Measurements from ENCODE around the gene DYRK4. TPM values are rescaled to one million over a fixed set of nuclear protein-coding genes. Genes with fewer than 3 reads are reported as not detected.

DYRK4 gene
- total RNA-seq, 4 donors from 2014 or later = 15.3 to 48.8 (median 24.0) TPM

DNA sequence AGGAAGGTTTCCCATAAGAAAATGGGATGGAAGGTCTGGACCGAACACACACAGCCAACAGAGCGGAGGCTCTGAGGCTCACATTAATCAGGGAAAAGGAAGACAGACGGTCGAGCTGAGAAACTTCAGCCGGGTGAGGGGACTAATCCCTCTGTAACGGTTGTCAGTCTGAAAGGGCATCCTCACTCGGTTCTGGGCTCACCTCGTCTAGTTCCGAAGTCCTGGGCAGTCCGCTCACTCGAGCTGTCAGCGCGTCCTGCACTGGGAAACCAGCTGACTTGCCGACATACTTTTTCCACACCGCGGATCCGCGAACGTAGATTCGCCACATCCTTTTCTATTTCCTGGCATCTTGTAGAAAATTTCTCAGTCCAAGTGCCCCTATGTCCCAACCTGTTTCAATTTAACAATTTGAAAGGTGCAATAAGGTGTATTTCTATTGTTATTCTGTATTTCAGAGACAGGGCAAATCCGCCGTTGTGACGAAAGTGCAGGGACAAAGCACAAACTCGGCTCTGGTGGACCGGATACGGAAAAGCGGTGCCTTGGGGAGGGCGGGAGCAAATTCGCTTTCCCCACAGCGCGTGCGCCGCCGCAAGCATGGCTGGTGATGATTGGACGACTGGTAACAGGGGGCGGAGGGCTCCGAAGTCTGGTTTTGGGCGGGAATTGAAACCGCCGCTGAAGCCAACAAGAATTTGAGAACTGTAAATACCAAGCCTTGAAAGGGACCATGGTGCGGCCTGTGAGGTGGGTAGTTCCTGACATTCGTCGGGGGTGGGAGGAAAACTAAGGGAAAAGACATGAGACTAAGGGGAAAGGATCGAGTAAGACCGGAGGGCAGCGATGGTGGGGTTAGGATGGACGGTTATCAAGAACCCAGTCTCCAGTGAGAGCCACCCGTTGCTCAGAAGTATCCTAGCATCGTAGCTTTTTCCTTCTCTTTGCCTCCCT is 23.5 kb upstream of the DYRK4 start, which contains the start of gene RAD51AP1:
TSS of gene RAD51AP1 (plus strand) at position 684 of the 954 bp plus-strand sequence. CDS start at position 734, 50 bp downstream.
- TF ChIP-seq, protein P1, sequence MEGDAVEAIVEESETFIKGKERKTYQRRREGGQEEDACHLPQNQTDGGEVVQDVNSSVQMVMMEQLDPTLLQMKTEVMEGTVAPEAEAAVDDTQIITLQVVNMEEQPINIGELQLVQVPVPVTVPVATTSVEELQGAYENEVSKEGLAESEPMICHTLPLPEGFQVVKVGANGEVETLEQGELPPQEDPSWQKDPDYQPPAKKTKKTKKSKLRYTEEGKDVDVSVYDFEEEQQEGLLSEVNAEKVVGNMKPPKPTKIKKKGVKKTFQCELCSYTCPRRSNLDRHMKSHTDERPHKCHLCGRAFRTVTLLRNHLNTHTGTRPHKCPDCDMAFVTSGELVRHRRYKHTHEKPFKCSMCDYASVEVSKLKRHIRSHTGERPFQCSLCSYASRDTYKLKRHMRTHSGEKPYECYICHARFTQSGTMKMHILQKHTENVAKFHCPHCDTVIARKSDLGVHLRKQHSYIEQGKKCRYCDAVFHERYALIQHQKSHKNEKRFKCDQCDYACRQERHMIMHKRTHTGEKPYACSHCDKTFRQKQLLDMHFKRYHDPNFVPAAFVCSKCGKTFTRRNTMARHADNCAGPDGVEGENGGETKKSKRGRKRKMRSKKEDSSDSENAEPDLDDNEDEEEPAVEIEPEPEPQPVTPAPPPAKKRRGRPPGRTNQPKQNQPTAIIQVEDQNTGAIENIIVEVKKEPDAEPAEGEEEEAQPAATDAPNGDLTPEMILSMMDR (IDR thresholded peaks at IDR 0.05; ENCODE audit: low read depth) = no peak

DNA sequence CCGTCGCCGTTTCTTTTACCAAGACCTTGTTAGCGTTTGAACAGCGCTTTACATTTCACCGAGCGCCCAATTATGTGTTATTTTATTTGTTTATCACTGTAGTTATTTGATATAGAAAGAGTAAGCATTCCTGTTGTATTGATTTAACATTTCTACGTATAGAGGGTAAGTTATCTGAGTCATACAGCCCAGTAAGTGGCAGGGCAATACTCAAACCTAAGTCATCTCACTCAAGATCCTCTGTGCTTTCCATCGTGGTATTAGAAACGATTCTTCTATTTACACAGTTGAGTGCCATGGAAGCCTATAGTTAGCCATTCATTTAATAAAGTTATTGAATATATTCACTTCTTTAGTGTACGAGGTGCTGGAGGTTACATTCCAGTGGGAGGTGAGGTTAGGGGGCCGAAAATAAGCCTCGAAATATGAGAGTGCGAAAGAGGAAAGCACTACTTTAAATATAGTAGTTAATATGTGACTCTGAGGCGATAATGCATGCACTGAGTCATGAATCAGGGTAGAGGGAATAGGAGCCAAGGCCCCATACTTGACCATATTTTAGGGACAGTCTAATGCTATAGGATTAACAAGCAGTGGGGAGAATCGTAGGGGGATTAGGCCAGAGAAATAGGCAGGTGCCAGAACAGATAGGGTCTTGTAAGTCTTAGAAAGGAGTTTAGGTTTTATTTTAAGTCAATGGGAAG is 22.7 kb upstream of the DYRK4 start:
- TF ChIP-seq, protein P1 (IDR thresholded peaks at IDR 0.05; ENCODE audit: low read depth) = no peak

DNA sequence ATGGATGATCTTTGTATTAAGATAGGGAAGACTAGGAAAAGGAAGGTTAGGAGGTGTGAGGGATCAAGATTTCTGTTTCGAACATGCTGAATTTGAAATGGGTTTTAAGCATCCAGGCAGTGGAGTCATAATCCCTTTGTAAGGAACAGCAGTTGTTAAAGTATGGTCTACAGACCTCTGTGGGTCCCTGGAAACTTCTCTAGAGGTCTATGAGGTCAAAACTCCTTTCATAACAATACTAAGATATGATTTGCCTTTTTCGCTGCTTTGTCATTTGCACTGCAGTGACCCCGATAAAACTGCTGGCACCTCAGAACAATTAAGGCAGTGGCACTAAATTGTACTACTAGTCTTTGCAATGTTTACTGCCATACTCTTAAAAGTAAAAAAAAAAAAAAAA is 21.8 kb upstream of the DYRK4 start:
- TF ChIP-seq, protein P1 (IDR thresholded peaks at IDR 0.05; ENCODE audit: low read depth) = no peak

DNA sequence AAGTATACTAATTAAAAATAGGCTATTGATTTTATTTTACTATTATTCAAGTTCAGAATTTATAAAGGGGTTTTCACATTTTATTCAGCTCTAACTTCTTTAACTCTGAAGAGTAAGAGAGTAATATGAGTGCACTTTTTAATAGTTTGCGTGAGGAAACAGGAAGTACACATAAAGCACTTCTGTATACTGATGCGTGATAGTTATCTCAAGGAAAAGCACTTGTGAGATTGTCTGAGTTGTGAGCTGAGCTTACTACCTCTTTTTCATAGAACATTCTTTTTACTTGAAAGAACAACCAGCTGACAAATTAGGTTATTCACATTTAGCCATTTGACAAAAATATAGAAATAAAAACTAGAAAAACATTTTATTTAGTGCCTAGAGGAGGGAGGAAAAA is 21.4 kb upstream of the DYRK4 start:
- TF ChIP-seq, protein P1 (IDR thresholded peaks at IDR 0.05; ENCODE audit: low read depth) = no peak

DNA sequence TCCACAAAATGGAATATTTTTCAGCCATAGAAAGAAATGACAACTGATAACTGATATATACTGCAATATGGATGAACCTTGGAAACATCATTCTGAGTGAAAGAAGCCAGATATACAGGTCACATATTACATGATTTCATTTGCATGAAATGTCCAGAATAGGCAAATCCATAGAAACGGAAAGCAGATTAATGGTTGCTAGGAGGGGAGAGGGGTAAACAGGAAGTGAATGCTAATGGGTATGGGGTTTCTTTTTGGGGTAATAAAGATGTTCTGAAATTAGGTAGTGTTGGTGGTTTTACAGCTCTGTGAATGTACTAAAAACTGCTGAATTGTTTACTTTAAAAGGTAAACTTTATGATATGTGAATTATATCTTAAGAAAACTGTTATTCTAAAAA is 16.8 kb upstream of the DYRK4 start:
- TF ChIP-seq, protein P1 (IDR thresholded peaks at IDR 0.05; ENCODE audit: low read depth) = no peak

DNA sequence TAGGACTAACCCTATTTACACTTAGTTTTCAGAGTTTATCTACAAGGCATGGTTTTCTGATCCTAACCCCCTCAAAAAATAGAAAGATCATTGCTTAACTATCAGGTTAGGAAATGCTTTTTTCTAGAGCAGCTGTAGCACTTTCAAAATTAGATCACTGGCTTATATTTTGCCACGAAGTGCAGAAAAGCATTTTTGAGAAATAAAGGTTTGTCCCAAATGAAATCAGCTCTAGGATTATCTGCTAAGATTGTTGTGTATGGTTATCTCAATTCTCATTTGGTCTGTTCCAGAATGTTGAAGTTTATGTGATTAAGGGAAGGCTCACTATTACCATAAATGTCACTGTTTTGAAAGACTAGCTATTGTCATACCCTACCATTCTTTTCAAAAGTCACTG is 9.8 kb upstream of the DYRK4 start:
- TF ChIP-seq, protein P1 (IDR thresholded peaks at IDR 0.05; ENCODE audit: low read depth) = no peak

DNA sequence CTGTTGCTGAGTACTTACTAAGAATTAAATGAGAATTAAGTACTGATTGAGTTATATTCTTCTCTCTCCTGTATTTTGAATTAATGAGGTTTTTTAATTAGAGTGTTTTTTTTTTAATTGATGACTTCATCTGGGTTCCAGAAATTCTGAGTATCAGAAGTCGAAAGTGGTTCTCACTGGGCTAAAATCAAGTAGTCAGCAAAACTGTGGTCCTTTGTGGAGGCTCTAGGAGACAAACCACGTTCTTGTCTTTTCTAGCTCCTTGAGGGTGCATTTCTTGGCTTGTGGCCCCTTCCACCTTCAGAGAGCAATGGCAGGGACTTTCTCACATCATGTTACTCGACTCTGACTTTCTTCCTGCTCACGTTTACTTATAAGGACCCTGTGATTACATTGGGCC is 8.1 kb upstream of the DYRK4 start:
- TF ChIP-seq, protein P1 (IDR thresholded peaks at IDR 0.05; ENCODE audit: low read depth) = no peak

All from subcutaneous adipose tissue (tissue), 4 donors.